H4 (cell line): Measurements from ENCODE around the gene RIMOC1. TPM values are rescaled to one million over a fixed set of nuclear protein-coding genes. Genes with fewer than 3 reads are reported as not detected.

Source experiments
- total RNA-seq: library from RNA; depleted of rRNA; stranded (reverse); fragments of >200 nt; shearing (Covaris generic); gene quantifications from 2 replicates; pipeline ENCODE4 v1.2.3, GENCODE V29; 2014; rRNA removed

RIMOC1 gene
- total RNA-seq, 1 experiment from 2014 or later: 26.8 TPM

Other genes with a start within 250 kb of the RIMOC1 start
- 13.2 and 15.3 TPM in 2 replicates for gene OXCT1, start 33.9 kb upstream of the RIMOC1 start, total RNA-seq
- 12.8 and 16.0 TPM in 2 replicates for gene FBXO4, start 20.9 kb downstream of the RIMOC1 start, total RNA-seq